ENCODE measurements around the gene CTCF.
"Not testable (repeated sequence)": the region's sequence is repeated elsewhere in the genome, so short reads cannot be mapped to it uniquely, and the experiment has no call there.

CTCF gene, protein sequence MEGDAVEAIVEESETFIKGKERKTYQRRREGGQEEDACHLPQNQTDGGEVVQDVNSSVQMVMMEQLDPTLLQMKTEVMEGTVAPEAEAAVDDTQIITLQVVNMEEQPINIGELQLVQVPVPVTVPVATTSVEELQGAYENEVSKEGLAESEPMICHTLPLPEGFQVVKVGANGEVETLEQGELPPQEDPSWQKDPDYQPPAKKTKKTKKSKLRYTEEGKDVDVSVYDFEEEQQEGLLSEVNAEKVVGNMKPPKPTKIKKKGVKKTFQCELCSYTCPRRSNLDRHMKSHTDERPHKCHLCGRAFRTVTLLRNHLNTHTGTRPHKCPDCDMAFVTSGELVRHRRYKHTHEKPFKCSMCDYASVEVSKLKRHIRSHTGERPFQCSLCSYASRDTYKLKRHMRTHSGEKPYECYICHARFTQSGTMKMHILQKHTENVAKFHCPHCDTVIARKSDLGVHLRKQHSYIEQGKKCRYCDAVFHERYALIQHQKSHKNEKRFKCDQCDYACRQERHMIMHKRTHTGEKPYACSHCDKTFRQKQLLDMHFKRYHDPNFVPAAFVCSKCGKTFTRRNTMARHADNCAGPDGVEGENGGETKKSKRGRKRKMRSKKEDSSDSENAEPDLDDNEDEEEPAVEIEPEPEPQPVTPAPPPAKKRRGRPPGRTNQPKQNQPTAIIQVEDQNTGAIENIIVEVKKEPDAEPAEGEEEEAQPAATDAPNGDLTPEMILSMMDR

DNA sequence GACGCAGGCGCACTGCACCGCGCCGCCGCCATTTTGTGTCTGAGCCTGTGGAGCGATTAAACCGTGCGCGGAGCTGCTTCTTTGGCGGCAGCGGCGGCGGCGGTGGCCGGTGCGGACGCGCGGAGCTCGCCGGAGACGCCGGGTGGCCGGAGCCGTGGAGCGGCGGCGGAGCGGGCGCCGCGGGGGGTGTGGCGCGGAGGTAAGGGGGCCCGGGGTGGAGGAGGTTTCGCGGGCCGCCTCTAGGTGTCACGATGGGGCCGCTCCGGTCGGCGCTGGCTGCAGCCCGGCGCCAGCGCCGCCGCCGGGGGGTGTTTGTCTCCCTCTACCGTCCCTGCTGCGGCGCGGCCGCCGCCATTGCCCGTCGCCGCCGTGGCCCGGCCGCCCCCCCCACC is at the start of gene CTCF:
Gene CTCF, plus strand, starts transcription at position 1 of the 392 bp plus-strand sequence. CDS start 48,307 bp downstream, outside the sequence.
- peak; percentile 57 to 76 (median 64) for DNase-seq (ENCODE audit: low read depth in 3 of 3)

DNA sequence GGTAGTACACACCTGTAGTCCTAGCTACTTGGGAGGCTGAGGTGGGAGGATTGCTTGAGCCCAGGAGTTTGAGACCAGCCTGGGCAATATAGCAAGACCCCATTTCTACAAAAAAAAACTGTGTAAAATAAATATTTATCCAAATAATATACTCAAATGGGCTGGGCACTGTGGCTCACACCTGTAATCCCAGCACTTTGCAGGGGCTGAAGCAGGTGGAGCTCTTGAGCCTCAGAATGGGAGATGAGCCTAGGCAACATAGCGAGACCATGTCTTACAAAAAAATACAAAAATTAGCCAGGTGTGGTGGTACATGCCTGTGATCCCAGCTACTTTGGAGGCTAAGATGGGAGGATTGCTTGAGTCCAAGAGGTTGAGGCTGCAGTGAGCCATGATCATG is 48.4 kb upstream of the CTCF start:
- not testable (repeated sequence) for DNase-seq (ENCODE audit: low read depth in 3 of 3)

DNA sequence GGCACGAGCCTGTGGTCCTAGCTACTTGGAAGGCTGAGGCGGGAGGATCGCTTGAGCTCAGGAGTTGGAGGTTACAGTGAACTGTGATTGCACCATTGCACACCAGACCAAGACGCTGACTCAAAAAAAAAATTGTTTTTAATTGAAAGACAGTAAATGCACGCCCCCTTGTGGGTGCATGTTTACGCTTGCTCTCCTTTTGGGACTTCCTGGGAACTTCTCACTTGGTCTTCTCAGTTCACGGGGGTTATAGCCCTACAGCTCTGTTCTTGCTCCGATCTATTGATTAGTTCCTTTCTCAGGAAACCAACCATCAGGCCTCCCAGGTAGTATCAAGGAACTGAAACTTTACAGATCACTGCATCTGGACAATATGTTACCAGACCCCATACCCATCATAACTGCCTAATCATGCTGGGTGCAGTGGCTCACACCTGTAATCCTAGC is 47.9 kb upstream of the CTCF start:
- peak; percentile 58 to 75 (median 72) for DNase-seq (ENCODE audit: low read depth in 3 of 3)

DNA sequence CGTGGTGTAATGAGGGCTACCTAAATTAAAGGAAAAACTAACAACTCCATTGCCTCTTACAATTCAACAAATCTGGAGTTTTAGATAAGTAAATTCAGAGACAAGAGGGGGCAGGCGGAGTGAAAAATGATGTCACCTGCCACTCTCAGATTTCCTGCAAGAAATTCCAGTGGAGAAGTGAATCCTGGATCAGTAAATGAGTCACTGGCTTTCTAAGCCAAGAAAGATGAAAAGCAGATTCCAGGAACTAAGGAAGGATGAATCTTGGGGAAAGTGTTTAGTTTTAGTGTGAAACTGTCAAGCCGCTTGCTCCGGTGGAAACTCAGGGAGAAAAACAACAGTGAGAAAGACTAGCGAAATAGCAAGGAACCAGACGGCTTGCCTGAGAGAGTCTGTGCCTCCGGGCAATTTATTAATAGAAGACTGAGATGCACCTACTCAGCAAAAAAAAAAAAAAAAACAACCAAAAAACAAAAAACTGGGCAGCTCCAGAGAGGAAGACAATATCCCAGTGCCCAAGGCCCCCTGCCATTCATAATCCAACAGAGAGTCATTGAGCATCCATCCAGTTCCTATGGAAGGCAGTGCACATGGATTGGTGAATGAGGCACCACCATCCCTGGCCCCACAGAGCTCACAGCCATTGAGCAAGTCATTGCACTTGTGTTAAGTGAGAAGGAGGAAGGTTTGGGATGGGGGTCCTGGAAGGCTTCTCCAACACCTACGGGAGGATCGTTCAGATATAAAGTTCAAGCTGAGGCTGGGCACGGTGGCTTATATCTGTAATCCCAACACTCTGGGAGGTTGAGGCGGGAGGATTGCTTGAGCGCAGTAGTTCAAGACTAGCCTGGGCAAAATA is 45.8 kb upstream of the CTCF start:
- DNase-seq (ENCODE audit: low read depth in 3 of 3), result no peak

DNA sequence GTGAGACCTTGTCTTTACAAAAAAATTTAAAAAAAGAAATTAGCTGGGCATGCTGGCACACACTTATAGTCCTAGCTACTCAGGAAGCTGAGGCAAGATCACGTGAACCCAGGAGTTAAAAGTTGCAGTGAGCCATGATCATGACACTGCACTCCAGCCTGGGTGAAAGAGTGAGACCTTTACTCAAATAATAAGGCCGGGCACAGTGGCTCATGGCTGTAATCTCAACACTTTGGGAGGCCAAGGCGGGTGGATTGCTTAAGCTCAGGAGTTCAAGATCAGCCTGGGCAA is 45.2 kb upstream of the CTCF start:
- no peak for DNase-seq (ENCODE audit: low read depth in 3 of 3)

DNA sequence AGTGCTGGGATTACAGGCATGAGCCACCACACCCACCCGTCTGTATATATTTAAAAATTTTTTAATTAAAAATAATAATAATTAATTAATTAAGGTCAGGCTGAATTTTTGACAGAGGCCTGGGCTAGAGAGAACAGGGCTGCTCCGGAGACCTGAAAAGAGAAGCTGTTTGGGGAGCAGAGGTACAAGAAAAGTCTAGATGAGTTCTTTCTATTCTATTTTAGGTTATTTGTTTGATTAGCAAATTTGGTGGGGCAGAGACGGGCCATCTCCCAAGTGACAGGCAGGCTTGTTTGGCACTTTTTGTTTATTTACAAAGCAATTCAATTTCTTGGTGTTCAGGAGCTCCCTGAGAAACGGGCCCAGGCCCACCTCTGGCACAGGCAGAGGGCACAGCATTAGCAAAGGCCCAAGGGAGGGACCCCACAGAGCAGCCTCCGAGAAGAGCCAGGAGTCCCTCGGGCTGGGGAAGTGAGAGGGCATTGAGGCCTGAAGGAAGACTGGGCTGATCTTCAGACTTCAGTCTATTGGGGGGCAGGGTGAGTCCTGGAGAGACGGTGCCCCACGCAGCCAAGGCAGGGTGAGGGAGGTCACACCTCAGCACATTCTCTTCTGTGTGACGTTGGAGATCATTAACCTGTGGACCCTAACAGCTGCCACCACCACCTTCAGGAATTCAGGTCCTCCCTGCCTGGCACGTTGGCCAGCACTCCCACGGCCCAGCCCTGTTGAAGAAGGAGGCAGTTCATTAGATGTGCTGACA is 44.5 kb upstream of the CTCF start:
- no peak for DNase-seq (ENCODE audit: low read depth in 3 of 3)

DNA sequence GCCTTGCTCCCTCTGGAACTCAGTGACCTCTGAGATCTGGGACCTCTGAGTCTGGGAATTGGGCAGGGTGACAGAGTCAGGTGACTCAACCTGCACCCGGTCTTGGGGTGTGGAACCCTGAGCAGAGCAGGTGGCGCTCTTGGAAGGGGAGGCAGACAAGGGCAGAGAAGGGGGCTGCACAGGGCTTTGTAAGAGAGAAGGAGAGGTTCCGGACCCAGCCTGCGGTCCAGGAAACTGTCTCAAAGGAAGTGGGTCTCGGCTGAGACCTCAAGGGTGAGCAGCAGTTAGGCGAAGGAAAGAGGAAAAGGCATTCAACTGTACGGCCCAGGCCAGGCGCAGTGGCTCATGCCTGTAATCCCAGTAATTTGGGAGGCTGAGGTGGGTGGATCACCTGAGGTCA is 43.6 kb upstream of the CTCF start:
- DNase-seq (ENCODE audit: low read depth in 3 of 3), result no peak

DNA sequence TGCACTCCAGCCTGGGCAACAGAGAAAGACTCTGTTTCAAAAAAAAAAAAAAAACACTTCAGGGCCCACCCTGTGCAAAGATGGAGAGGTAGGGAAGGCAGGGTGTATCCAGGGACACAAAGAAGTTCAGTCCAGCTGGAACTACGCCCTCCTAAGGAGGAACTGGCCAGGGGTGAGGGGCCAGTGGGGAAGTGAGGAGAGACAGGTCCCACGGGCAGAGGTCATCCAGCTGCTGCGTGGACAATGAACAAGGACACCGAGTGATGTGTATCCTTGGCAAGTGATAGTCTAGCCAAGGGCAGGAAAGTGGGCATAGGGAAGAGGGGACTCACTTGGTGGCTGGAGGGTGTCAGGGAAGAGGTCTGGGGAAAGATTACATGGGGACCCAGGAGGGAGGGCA is 43.1 kb upstream of the CTCF start:
- DNase-seq (ENCODE audit: low read depth in 3 of 3), result no peak

DNA sequence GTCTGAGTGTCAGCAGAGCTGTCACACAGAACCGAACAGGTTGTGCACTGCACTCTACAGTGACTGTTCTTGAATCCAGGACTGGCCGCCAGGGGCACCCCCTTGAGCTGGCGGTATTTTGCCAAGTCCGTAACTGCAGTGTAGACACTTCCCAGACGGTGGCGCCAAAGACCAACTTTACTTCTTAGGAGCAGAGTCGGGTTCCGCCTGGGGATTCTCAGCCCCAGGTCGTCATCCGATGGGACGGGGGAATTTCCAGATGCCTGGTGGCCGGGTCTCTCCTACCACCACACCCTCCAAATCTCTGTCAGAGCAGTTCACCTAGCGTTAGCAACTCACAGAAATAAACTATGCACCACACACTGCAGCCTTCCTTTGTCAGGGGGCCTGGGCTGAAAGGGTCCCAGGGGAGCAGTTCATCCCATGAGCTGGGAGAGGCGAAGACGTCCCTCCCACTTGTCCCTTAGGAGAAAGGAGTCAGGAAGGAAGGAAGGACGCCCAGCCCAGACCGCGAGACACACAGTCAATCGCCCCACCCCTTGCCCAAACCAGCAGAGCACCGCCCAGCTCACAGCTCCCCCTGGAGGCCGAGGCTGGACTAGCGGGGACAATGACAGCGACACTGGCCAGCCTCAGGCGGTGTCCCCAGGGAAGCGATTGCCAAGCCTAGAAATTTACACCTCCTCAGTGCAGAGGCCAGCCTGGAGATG is 41.1 kb upstream of the CTCF start:
- peak; percentile 95 to 98 (median 97) for DNase-seq (ENCODE audit: low read depth in 3 of 3)

DNA sequence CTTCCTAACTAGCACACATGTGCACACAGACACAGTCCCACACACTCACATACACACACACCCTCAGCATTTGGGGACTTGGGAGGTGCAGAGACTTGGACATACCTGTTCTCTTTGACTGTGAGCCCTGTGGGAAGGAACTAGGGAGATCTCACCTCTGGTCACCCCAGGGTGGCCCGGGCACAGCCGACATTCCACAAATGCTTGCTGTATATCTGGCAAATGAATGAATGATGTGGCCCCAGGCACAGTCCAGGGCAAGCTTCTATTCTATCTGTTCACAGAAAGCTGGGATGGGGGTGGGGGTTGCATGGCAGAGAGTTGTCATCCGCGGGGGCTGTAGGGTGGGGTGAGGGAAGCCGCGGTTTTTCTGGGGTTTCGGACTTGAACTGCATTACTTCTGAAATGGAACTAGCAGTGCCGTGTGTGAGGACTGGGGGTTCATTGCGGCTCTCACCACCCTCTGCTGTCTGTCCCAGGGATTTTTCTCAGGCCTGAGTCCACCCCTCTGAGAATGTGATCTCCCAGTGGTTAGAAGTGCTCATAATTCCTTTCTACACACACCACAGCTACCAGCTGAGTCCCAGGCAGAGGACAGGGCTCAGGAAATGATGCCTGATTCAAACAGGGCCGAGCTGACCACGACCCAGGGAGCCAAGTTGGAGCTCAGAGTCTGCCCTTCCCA is 37.0 kb upstream of the CTCF start:
- DNase-seq (ENCODE audit: low read depth in 3 of 3), result no peak

DNA sequence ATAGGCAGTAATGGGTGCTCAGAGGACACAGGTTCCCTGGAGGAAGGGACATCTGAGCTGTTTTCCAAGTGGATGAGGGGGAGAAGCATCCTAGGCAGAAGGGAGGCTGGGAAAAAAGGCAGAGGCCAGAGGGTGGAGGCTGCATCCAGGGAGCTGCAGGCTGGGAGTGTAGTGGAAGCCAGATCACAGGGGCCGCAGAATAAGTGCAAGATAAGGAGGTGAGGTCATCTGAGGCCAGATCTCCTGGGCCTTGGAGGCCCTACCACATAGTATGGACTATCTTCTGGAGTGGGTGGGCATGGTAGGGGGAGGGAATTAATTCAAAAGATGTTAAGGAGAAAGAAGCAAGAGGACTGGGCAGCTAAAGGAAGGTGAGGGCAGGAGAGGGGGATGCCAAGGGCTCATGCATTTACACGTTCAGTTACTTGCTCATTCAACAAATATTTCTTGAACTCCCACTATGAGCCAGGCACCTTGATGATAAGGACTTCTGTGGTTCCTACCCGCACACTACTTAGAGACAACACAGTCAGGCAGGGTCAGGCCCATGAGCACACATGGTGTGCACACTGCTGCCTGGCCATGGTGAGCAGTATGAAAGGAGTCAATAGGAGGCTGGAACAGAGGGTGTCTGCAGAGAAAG is 36.1 kb upstream of the CTCF start:
- no peak for DNase-seq (ENCODE audit: low read depth in 3 of 3)

DNA sequence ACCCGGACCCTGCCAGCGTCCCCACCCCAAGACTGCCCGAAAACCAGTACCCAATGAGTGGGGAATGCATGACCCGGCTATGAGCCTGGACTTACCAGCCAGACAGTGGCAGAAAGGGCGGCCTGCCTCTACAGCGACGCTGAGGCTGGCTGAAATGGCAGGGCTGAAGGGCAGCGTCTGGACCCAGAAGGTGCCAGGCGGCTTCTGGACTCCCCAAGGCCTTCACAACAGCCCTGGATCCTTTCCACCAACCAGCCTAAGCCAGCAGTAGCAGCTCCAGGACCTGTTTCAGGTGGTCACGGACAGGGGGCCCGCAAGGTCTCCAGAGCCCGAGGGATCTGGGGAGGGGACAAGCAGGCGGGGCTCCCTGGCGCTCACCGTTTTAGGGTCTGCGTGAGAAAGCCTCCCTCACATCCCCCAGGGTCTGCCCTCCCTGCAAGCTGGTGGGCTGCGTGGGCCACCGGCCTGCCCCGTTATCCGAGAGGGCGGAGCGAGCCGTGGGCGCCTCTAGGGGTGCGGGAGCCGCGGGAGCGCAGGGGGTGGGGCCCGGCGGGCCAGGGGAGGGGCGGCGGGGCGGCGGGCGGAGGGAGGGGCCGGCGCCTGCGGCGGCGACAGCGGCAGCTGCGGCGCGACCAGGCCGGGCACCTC is 34.0 kb upstream of the CTCF start, which contains the start of gene RIPOR1:
Gene RIPOR1, plus strand, starts transcription at position 608 of the 648 bp plus-strand sequence. CDS start 9,618 bp downstream, outside the sequence.
- DNase-seq (ENCODE audit: low read depth in 3 of 3), result no peak

DNA sequence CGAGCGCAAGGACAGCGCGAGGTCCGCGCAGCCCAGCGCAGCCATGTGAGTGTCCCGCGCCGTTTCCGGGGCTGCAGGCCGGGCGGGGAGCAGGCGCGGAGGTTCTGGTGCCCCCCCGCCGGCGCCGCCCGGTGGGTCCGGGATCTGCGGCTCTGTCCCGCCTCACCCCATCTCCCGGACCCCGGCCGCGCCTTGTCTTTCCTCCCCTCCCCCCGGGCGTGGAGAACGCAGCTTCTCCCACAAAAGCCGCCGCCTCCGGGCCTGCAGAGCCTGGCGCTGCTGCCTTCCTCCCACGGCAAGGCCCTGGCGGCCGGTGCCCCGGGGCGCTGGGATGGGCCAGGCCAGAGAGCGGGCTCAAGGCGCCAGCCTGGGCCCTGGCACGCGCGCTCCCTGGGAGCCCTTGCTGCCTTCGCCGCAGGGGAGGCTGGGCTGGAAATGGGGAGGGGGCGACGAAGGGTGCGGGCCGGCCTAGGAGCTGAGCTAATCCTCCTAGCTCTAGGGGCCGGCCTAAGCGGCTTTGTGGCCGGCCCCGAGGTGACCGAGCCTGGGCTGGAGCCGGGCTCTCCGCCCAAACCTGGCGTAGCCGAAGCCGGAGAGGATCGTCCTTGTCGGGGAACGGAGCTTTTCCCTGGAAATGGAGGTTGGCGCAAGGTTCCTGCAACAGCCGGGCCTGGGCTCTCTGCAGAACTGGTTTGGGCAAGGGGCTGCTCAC is 33.3 kb upstream of the CTCF start:
- no peak for DNase-seq (ENCODE audit: low read depth in 3 of 3)

DNA sequence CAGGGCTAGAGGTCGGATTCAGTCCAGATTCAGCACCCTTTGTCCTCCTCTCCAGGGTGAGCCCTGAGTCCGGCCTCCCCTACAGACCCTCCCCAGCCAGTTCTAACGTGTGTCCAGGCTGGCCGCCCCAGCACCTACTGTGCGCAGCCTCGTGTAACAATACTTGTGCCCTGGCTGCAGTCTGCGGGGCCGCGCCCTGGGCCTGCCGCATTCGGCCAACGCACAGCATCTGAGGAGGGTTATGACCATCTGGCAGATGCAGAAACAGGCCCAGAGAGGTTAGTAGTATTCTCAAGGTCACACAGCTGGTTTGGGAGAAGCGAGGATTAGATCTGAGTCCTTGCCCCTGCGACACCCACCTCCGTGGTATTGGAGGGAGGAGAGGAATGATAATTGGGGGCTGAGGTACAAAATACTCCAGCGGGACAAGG is 32.7 kb upstream of the CTCF start:
- no peak for DNase-seq (ENCODE audit: low read depth in 3 of 3)

DNA sequence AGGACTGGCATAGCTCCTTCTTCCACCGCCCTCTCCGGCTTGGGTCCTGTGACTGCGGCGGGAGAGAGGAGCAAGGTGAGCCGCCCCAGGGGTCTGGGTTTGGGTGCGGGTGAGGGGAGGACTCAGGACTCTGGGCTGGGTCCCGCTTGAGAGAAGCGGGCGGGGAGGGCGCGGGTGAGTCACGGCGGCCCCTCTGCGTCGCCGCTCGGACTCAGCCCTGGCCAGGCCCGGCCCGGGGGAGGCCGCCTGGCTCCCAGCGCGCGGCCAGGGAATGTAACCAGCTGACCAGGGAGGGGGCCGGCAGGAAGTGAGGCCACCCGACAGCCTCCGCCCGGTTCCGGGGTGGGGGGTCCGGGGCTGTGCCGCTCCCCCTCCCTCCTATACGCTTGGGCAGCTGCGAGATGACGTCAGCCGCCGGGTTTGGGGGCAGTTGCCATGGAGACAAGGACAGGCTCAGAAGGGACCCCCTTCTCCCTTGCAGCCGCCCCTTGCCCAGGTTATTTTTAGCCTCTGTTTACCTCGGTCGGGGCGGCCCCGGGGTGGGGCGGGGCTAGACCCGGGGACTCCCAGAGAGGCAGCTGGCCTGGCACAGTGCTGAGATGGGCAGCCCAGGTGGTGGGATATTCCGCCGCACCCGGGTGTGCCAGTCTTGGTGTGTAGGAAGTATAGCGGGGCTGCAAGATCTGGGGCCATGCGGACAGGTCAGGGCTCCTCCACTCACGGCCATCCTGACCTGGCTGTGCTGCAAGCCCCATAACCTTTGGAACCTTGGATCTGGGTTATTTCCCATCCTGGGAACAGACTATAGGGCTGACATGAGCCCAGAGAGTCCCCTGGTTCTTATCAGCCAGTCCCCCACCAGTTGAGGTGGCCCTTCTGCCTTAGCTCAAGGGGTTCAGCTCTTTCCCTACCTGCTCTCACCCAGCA is 32.0 kb upstream of the CTCF start:
- no peak for DNase-seq (ENCODE audit: low read depth in 3 of 3)

DNA sequence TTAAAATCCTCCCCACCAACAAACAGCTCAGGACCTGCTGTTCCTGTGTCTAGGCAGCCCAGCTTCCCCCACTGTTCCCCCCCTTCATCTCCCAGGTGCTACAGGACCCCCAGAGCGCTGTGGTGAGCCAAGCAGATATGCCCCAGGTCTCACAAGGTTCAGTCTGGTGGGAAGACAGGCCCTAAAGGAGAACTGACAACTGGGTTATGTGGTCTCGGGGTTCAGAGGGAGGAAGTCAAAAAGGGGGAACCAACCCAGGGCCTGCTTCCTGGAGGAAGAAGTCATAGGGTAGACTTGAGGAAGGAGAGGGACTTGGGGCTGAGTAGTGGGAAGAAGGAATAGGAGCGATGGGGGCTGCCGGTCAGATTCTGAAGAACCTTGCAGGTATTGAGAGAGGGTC is 31.1 kb upstream of the CTCF start:
- DNase-seq (ENCODE audit: low read depth in 3 of 3), result no peak

DNA sequence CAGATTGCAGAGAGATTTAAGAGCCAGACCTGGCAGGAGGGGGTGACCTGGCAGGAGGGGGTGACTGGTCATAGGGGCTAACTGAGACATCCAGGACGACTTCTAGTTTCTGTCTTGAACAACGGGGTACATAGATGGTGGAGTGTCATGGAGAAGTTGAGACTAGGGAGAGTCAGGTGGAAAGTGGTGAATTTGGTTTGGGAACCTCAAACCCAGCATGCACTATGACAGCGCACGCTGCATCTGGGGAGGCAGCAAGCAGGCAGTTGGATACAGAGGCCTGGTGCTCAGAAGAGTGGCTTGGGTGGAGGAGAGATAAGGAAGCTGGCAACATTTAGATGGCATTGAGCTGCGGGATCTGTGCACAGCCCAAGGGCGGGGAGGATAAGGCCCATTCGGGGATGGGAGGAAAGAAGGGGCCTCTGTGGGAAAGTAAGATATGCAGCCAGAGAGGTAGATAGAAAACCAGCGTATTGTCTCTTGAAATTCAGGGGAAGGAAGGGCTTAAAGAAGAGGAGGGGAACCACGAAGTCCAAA is 29.2 kb upstream of the CTCF start:
- no peak for DNase-seq (ENCODE audit: low read depth in 3 of 3)

All from stimulated activated CD4-positive, alpha-beta T cell treated with anti-CD3 and anti-CD28 coated beads, TNF-alpha, amount 100 ng/mL, for 48 hours (primary cell).